Endothelial cell of umbilical vein (primary cell): ENCODE measurements around the gene ZNF800. TPM values are rescaled to one million over a fixed set of nuclear protein-coding genes. Genes with fewer than 3 reads are reported as not detected.

Experiments used
- BruUV-seq: library from RNA; stranded (reverse); fragments of 400-500 nt; replicated peaks from 2 replicates; lab custom pipeline; 2021; lab: Mats Ljungman, UMichigan
- CTCF ChIA-PET: fragments of 300-600, 350-600 bp; sonication (Branson Sonifier 250); formaldehyde crosslinking; loops from one replicate; lab custom pipeline; 2021; ENCODE audit warnings: antibody characterized with exemption, inconsistent platforms; lab: Charles Lee
- POLR2A ChIA-PET: fragments of 300-600, 350-600 bp; sonication (Branson Sonifier 250); formaldehyde crosslinking; loops from one replicate; lab custom pipeline; 2021; ENCODE audit warnings: antibody characterized with exemption, inconsistent platforms; lab: Charles Lee
- DNase-seq: peaks from one replicate; pipeline ENCODE4 v3.0.0-alpha.2; 2011; ENCODE audit warnings: low read depth, low spot score
- FAIRE-seq: peaks from 2 replicates; lab custom pipeline; 2011; peaks lifted over from hg19 to GRCh38; lab: Jason Lieb, UNC
- H2AFZ ChIP-seq: 2 replicates; pipeline ENCODE4 v1.6.0; 2012; ENCODE audit warnings: low read depth, low read length, control low read depth, inconsistent platforms
- H3K27ac ChIP-seq: 2 replicates; pipeline ENCODE4 v1.5.1; 2011; ENCODE audit warnings: low read depth, mild to moderate bottlenecking, control low read depth, low read length, moderate library complexity; ENCODE audit not compliant: insufficient read depth
- H3K27me3 ChIP-seq, 2 experiments: 2 replicates each; pipeline versions ENCODE4 v1.6.0 to v1.6.1; 2011; ENCODE audit warnings: low read length in 2 of 2, mixed read lengths in 1 of 2; ENCODE audit not compliant: control insufficient read depth in 2 of 2, insufficient read depth in 2 of 2
- H3K36me3 ChIP-seq, 2 experiments: 2 replicates in 1 of 2; 3 replicates in 1 of 2; pipeline ENCODE4 v1.5.1; 2011; ENCODE audit warnings: low read length in 2 of 2, mild to moderate bottlenecking in 1 of 2, moderate library complexity in 1 of 2; ENCODE audit not compliant: control insufficient read depth in 2 of 2, insufficient read depth in 2 of 2; ENCODE audit errors: extremely low read depth in 1 of 2
- H3K4me1 ChIP-seq: 3 replicates; pipeline ENCODE4 v1.5.1; 2011; ENCODE audit warnings: mild to moderate bottlenecking, low read length; ENCODE audit not compliant: control insufficient read depth, insufficient read depth; ENCODE audit errors: extremely low read depth
- H3K4me2 ChIP-seq: 2 replicates; pipeline ENCODE4 v1.6.1; 2011; ENCODE audit warnings: low read length, control low read depth, mixed read lengths; ENCODE audit not compliant: insufficient read depth
- H3K4me3 ChIP-seq, 3 experiments: fragments of 200-600 bp in 1 of 3; sonication (generic), shearing (Covaris generic) in 1 of 3; replicated peaks in 1 of 3; 2 replicates each; pipeline ENCODE4 v1.5.1; 2011 to 2016; ENCODE audit warnings: control low read depth in 3 of 3, low read length in 3 of 3, mild to moderate bottlenecking in 2 of 3, inconsistent platforms in 1 of 3, low read depth in 1 of 3, moderate library complexity in 1 of 3; ENCODE audit not compliant: insufficient read depth in 1 of 3
- H3K79me2 ChIP-seq: 2 replicates; pipeline ENCODE4 v1.6.0; 2012; ENCODE audit warnings: low read length, inconsistent platforms; ENCODE audit not compliant: control insufficient read depth, insufficient read depth
- H3K9ac ChIP-seq: replicated peaks from 2 replicates; pipeline ENCODE3; 2011; ENCODE audit warnings: low read length, control low read depth; ENCODE audit not compliant: insufficient read depth; ENCODE audit errors: extremely low read depth
- H3K9me1 ChIP-seq: replicated peaks from 3 replicates; pipeline ENCODE4 v1.6.0; 2011; ENCODE audit warnings: mild to moderate bottlenecking, low read length; ENCODE audit not compliant: control insufficient read depth, insufficient read depth; ENCODE audit errors: extremely low read depth
- H3K9me3 ChIP-seq: replicated peaks from 2 replicates; pipeline ENCODE4 v1.5.1; 2012; ENCODE audit warnings: low read length, inconsistent platforms; ENCODE audit not compliant: control insufficient read depth, insufficient read depth
- H4K20me1 ChIP-seq: replicated peaks from 2 replicates; pipeline ENCODE3; 2011; ENCODE audit warnings: mild to moderate bottlenecking, low read length; ENCODE audit not compliant: control insufficient read depth, insufficient read depth; ENCODE audit errors: extremely low read depth
- CTCF ChIP-seq, 2 donors: IDR thresholded peaks; 1 replicate in 1 of 2; 2 replicates in 1 of 2; pipeline ENCODE4 v1.5.1; 2011; ENCODE audit warnings: low read length in 2 of 2, mild to moderate bottlenecking in 2 of 2, moderate library complexity in 2 of 2, control low read depth in 1 of 2, inconsistent platforms in 1 of 2, low read depth in 1 of 2; ENCODE audit not compliant: insufficient read depth in 1 of 2; ENCODE audit errors: extremely low read depth in 1 of 2
- EZH2 ChIP-seq: IDR thresholded peaks from 2 replicates; pipeline ENCODE4 v1.6.1; 2012; ENCODE audit warnings: borderline replicate concordance, low read depth, mild to moderate bottlenecking, moderate library complexity, low read length, inconsistent platforms; ENCODE audit not compliant: severe bottlenecking
- FOS ChIP-seq: IDR thresholded peaks from 2 replicates; pipeline ENCODE4 v1.6.1; 2011; ENCODE audit warnings: mild to moderate bottlenecking, low read length, moderate library complexity, borderline replicate concordance; ENCODE audit not compliant: insufficient read depth
- GATA2 ChIP-seq: IDR thresholded peaks from 2 replicates; pipeline ENCODE4 v1.7.0; 2011; ENCODE audit warnings: low read depth, mild to moderate bottlenecking, moderate library complexity, mixed read lengths, low read length; ENCODE audit not compliant: insufficient read length, insufficient read depth
- JUN ChIP-seq: IDR thresholded peaks from 2 replicates; pipeline ENCODE4 v1.6.1; 2011; ENCODE audit warnings: borderline replicate concordance, low read depth; ENCODE audit not compliant: insufficient read length, insufficient read depth
- POLR2A ChIP-seq: IDR thresholded peaks from 2 replicates; pipeline ENCODE4 v1.6.1; 2012; ENCODE audit warnings: low read depth, mild to moderate bottlenecking, control low read depth, low read length
- dilution Hi-C: fragments of 300-500 bp; cut with MboI; formaldehyde crosslinking; loops from one replicate; pipeline ENCODE4 v1.15.0; 2019; ENCODE audit warnings: low sequenced_read_pairs; ENCODE audit not compliant: extremely low pct_ligation_motif_present
- intact Hi-C: fragments of 100-400 bp; cut with micrococcal nuclease; formaldehyde crosslinking; loops from one replicate; pipeline ENCODE4 v1.10.0; 2022
- polyA plus RNA-seq, 4 experiments: library from polyadenylated mRNA; depleted of rRNA in 3 of 4; stranded (reverse) in 3 of 4; unstranded in 1 of 4; fragments of >200 nt; gene quantifications; 2 replicates each; pipeline versions ENCODE4 v1.2.1 to v1.2.3, GENCODE V29; 2011 to 2012; ENCODE audit warnings: missing spikeins in 1 of 4
- total RNA-seq: library from RNA; stranded (reverse); gene quantifications from 2 replicates; pipeline ENCODE4 v1.2.3, GENCODE V29; 2021
- TF ChIP-seq, protein P1 (sequence below): IDR thresholded peaks from 2 replicates; pipeline ENCODE4 v1.6.1; 2011; ENCODE audit not compliant: insufficient read depth, insufficient read length

Gene ZNF800
- total and polyA plus RNA-seq, 2 donors (not counting 3 experiments of a cell fraction or from before 2014, with no cell fraction given): 10.9 to 35.4 TPM

DNA sequence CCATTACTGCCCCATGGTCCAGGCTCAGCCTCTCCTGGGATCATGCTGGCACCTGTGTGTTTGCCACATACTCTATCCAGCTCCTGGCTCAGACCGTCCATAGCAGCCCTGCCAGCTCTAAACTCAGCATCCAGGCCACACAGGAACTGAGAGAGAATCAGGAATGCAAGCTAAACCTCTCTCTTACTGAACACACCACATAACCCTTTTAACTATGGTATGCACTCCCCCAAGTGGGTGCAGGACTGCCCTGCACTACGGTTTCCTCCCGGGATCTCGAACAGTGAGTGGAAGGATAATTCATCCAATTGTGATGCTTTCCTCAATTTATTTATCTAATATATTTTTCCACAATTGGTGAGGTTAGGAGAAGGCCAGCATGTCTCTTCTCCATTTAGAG lies 17.1 kb upstream of the ZNF800 start:
- ChIA-PET POLR2A (no interaction called here), CTCF (interaction anchor here (1.3 to 1.5 kb wide), 2 partner anchors 62 to 66 kb away, joined by 3 to 5 read pairs; no protein-coding TSS in a partner anchor)
- Histone ChIP-seq H3K27ac (no peak overlapping the region), H3K9me3 (no peaks in the 10 kb centered on the region), H3K4me3 (no peak overlapping the region), H2AFZ (no peak overlapping the region), H3K9ac (no peak overlapping the region), H4K20me1 (no peaks in the 10 kb centered on the region), H3K27me3 (peaks cover 11 to 33% of the 10 kb centered on the region in 2 experiments), H3K4me1 (no peaks in the 10 kb centered on the region), H3K36me3 (no peaks in the 10 kb centered on the region), H3K4me2 (no peak overlapping the region), H3K9me1 (no peaks in the 10 kb centered on the region), H3K79me2 (no peaks in the 10 kb centered on the region)
- dilution Hi-C loops: no loop called here
- intact Hi-C loops: no loop called here
- FAIRE-seq: no peak
- no TSS peak for BruUV-seq
- no peak for DNase-seq
- TF ChIP-seq JUN: no peak
- TF ChIP-seq, protein P1, sequence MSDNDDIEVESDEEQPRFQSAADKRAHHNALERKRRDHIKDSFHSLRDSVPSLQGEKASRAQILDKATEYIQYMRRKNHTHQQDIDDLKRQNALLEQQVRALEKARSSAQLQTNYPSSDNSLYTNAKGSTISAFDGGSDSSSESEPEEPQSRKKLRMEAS: no peak
- TF ChIP-seq POLR2A: no peak
- TF ChIP-seq GATA2: no peak
- TF ChIP-seq EZH2: no peak

GRCh38 chr7:127404286-127405072 lies 12.0 kb upstream of the ZNF800 start:
- H3K4me2 ChIP-seq: no peak overlapping the region

More at GRCh38 chr7:127404286-127405072, 12.0 kb upstream of the ZNF800 start:
- H3K4me1 ChIP-seq: no peaks in the 10 kb centered on the region
- no peak overlapping the region for H3K4me3 ChIP-seq
- no TSS peak for BruUV-seq
- dilution Hi-C loops: no loop called here
- no peaks in the 10 kb centered on the region for H4K20me1 ChIP-seq
- FAIRE-seq (no peak), DNase-seq (no peak)
- TF ChIP-seq CTCF (IDR thresholded peaks at IDR 0.05; ENCODE audit: extremely low read depth in 1 of 2, insufficient read depth in 1 of 2, low read depth in 1 of 2, low read length in 2 of 2): no peak
- TF ChIP-seq EZH2: no peak
- TF ChIP-seq POLR2A: no peak
- no peak for TF ChIP-seq GATA2
- TF ChIP-seq FOS: no peak
- TF ChIP-seq, protein P1: no peak
- no peak for TF ChIP-seq JUN
- H3K79me2 ChIP-seq: no peaks in the 10 kb centered on the region
- H2AFZ ChIP-seq: no peak overlapping the region
- no peaks in the 10 kb centered on the region for H3K9me3 ChIP-seq
- no peaks in the 10 kb centered on the region for H3K9me1 ChIP-seq
- ChIA-PET POLR2A (no interaction called here), CTCF (interaction anchor here (1.7 kb wide), 1 partner anchor 601 kb away, joined by 3 read pairs; no protein-coding TSS in a partner anchor)
- no peak overlapping the region for H3K9ac ChIP-seq
- no peak overlapping the region for H3K27ac ChIP-seq
- intact Hi-C loops: no loop called here
- H3K27me3 ChIP-seq: peaks cover 10 to 45% of the 10 kb centered on the region in 2 experiments
- H3K36me3 ChIP-seq: no peaks in the 10 kb centered on the region
